PC-3 (cell line): ENCODE measurements around the gene RALGAPA1.
"Not testable (repeated sequence)": the region's sequence is repeated elsewhere in the genome, so short reads cannot be mapped to it uniquely, and the experiment has no call there.

Experiments used
- EZH2phosphoT487 ChIP-seq: fragments of 300-600 bp; sonication (generic); IDR thresholded peaks from 2 replicates; pipeline ENCODE4 v1.6.1; 2018; ENCODE audit warnings: mild to moderate bottlenecking, antibody characterized with exemption, low read length, borderline replicate concordance
- TF ChIP-seq, protein P1 (sequence below): fragments of 300-600 bp; sonication (generic); conservative IDR thresholded peaks from 2 replicates; pipeline ENCODE4 v1.5.1; 2017; ENCODE audit warnings: antibody characterized with exemption, low read depth, mild to moderate bottlenecking, low read length

DNA sequence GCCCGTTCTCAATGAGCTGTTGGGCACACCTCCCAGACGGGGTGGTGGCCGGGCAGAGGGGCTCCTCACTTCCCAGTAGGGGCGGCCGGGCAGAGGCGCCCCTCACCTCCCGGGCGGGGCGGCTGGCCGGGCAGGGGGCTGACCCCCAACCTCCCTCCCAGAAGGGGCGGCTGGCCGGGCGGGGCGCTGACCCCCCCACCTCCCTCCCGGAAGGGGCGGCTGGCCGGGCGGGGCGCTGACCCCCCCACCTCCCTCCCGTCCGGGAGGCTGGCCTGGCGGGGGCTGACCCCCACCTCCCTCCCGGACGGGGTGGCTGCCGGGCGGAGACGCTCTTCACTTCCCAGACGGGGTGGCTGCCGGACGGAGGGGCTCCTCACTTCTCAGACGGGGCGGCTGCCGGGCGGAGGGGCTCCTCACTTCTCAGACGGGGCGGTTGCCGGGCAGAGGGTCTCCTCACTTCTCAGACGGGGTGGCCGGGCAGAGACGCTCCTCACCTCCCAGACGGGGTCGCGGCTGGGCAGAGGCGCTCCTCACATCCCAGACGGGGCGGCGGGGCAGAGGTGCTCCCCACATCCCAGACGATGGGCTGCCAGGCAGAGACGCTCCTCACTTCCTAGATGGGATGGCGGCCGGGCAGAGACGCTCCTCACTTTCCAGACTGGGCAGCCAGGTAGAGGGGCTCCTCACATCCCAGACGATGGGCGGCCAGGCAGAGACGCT, 15.5 kb upstream of the RALGAPA1 start:
- TF ChIP-seq, protein P1, sequence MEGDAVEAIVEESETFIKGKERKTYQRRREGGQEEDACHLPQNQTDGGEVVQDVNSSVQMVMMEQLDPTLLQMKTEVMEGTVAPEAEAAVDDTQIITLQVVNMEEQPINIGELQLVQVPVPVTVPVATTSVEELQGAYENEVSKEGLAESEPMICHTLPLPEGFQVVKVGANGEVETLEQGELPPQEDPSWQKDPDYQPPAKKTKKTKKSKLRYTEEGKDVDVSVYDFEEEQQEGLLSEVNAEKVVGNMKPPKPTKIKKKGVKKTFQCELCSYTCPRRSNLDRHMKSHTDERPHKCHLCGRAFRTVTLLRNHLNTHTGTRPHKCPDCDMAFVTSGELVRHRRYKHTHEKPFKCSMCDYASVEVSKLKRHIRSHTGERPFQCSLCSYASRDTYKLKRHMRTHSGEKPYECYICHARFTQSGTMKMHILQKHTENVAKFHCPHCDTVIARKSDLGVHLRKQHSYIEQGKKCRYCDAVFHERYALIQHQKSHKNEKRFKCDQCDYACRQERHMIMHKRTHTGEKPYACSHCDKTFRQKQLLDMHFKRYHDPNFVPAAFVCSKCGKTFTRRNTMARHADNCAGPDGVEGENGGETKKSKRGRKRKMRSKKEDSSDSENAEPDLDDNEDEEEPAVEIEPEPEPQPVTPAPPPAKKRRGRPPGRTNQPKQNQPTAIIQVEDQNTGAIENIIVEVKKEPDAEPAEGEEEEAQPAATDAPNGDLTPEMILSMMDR: not testable (repeated sequence)
- not testable (repeated sequence) for TF ChIP-seq EZH2phosphoT487
